Ovary (tissue), 3 donors: ENCODE data around the gene TP63.

Experiments
- CTCF ChIP-seq, 3 donors: fragments of 450-650 bp in 2 of 3; fragments of 200-600 bp in 1 of 3; IDR thresholded peaks; one replicate each; pipeline versions ENCODE4 v1.5.1 to v1.8.0; 2016 to 2022; ENCODE audit warnings: antibody characterized with exemption in 3 of 3, mild to moderate bottlenecking in 1 of 3
- EP300 ChIP-seq: sonication (generic); formaldehyde crosslinking; IDR thresholded peaks from one replicate; pipeline ENCODE4 v1.6.1; 2017; ENCODE audit warnings: antibody characterized with exemption
- POLR2A ChIP-seq: fragments of 450-650 bp; IDR thresholded peaks from one replicate; pipeline ENCODE4 v1.6.1; 2017; ENCODE audit warnings: antibody characterized with exemption, mild to moderate bottlenecking, moderate library complexity
- donor health status: DM: no; HTN: no; CAD: no.

- TF ChIP-seq CTCF (IDR thresholded peaks at IDR 0.05), result no peak
- TF ChIP-seq POLR2A, result no peak
- no peak for TF ChIP-seq EP300
Observed at GRCh38 chr3:189780546-189781270, 149.5 kb downstream of the TP63 start.
